ENCODE data around the gene ACBD4.

ACBD4 gene

GRCh38 chr17:45161288-45162024, 26.0 kb downstream of the ACBD4 start, which contains the start of gene HEXIM2:
Gene HEXIM2, plus strand, starts transcription at chr17:45161875. Its CDS starts 919 bp downstream, at chr17:45162794.
- DNase-seq: peak; percentile 99

- no peak for DNase-seq
Observed at GRCh38 chr17:45162025-45162687, 26.7 kb downstream of the ACBD4 start.

GRCh38 chr17:45164734-45165269, 29.3 kb downstream of the ACBD4 start:
- no peak for DNase-seq

- no peak for DNase-seq
Observed at GRCh38 chr17:45168991-45169752, 33.7 kb downstream of the ACBD4 start.

- DNase-seq: no peak
Observed at GRCh38 chr17:45170280-45170930, 34.9 kb downstream of the ACBD4 start.

GRCh38 chr17:45170931-45171337, 35.4 kb downstream of the ACBD4 start:
- no peak for DNase-seq

- DNase-seq: no peak
Observed at GRCh38 chr17:45171338-45172231, 36.1 kb downstream of the ACBD4 start.

GRCh38 chr17:45172232-45172540, 36.7 kb downstream of the ACBD4 start:
- DNase-seq: no peak

GRCh38 chr17:45172541-45173286, 37.2 kb downstream of the ACBD4 start:
- DNase-seq: no peak

- DNase-seq: no peak
Observed at GRCh38 chr17:45175759-45176115, 40.2 kb downstream of the ACBD4 start.

GRCh38 chr17:45177563-45177962, 42.1 kb downstream of the ACBD4 start:
- no peak for DNase-seq

GRCh38 chr17:45184144-45184543, 48.7 kb downstream of the ACBD4 start:
- no peak for DNase-seq

- DNase-seq: no peak
Observed at GRCh38 chr17:45186801-45187354, 51.4 kb downstream of the ACBD4 start.

- no peak for DNase-seq
Observed at GRCh38 chr17:45189009-45189408, 53.5 kb downstream of the ACBD4 start.

- DNase-seq: peak; percentile 9
Observed at GRCh38 chr17:45190503-45191255, 55.2 kb downstream of the ACBD4 start.

All from NCI-H1694 (cell line).